HG02884 (cell line): Measurements from ENCODE around the gene HSD17B8.

Experiments
- ATAC-seq: cut with Tn5 transposase; IDR thresholded peaks from one replicate; pipeline ENCODE4 v1.9.1; 2021; ENCODE audit warnings: mild to moderate bottlenecking, moderate library complexity; ENCODE audit not compliant: unreplicated experiment

The HSD17B8 gene

GRCh38 chr6:33191383-33192104, 12.9 kb upstream of the HSD17B8 start:
- ATAC-seq, result no peak

- no peak for ATAC-seq
These were observed 12.3 kb upstream of the HSD17B8 start, which contains the start of gene COL11A2 for GRCh38 chr6:33192105-33192646. Gene COL11A2 (minus strand): TSS chr6:33192467. CDS start chr6:33192240, 227 bp downstream.

GRCh38 chr6:33192671-33193602, 11.5 kb upstream of the HSD17B8 start:
- no peak for ATAC-seq

- ATAC-seq, result no peak
These were observed 10.8 kb upstream of the HSD17B8 start for GRCh38 chr6:33193619-33194018.

- no peak for ATAC-seq
These were observed 9.9 kb upstream of the HSD17B8 start for GRCh38 chr6:33194431-33194979.

- ATAC-seq, result no peak
These were observed 8.9 kb upstream of the HSD17B8 start for GRCh38 chr6:33195304-33196165.

GRCh38 chr6:33197431-33198048, 6.9 kb upstream of the HSD17B8 start:
- ATAC-seq, result no peak

GRCh38 chr6:33198159-33198852, 6.1 kb upstream of the HSD17B8 start:
- no peak for ATAC-seq

GRCh38 chr6:33198853-33199436, 5.5 kb upstream of the HSD17B8 start:
- ATAC-seq, result no peak

- ATAC-seq, result peak; percentile 12
These were observed 4.7 kb upstream of the HSD17B8 start for GRCh38 chr6:33199687-33200218.

- ATAC-seq, result peak; percentile 45
These were observed 4.0 kb upstream of the HSD17B8 start, which contains the start of the genes RXRB and SLC39A7 for GRCh38 chr6:33200219-33201146. Gene RXRB (minus strand): TSS chr6:33200665. CDS start chr6:33200476, 189 bp downstream. Gene SLC39A7 (plus strand): TSS chr6:33200867. CDS start chr6:33201246, 379 bp downstream.

GRCh38 chr6:33201147-33201545, 3.3 kb upstream of the HSD17B8 start:
- ATAC-seq, result no peak

GRCh38 chr6:33201935-33202334, 2.5 kb upstream of the HSD17B8 start:
- ATAC-seq, result no peak

GRCh38 chr6:33202799-33203198, 1.7 kb upstream of the HSD17B8 start:
- no peak for ATAC-seq

- no peak for ATAC-seq
These were observed 851 bp upstream of the HSD17B8 start for GRCh38 chr6:33203443-33204164.

GRCh38 chr6:33204165-33204414, 365 bp upstream of the HSD17B8 start:
- ATAC-seq, result no peak
